ENCODE results near the gene ZNF346. TPM values are rescaled to one million over a fixed set of nuclear protein-coding genes. Genes with fewer than 3 reads are reported as not detected.
A peak's percentile ranks its signal among the peaks of the same experiment; 100 is the strongest.
"Not testable (repeated sequence)": the region's sequence is repeated elsewhere in the genome, so short reads cannot be mapped to it uniquely, and the experiment has no call there.

The ZNF346 gene
- total RNA-seq: 10 to 100 TPM in 4 of 6 donors, 1 to 10 TPM in 2; 9.3 to 31.4 (median 16.8) TPM

DNA sequence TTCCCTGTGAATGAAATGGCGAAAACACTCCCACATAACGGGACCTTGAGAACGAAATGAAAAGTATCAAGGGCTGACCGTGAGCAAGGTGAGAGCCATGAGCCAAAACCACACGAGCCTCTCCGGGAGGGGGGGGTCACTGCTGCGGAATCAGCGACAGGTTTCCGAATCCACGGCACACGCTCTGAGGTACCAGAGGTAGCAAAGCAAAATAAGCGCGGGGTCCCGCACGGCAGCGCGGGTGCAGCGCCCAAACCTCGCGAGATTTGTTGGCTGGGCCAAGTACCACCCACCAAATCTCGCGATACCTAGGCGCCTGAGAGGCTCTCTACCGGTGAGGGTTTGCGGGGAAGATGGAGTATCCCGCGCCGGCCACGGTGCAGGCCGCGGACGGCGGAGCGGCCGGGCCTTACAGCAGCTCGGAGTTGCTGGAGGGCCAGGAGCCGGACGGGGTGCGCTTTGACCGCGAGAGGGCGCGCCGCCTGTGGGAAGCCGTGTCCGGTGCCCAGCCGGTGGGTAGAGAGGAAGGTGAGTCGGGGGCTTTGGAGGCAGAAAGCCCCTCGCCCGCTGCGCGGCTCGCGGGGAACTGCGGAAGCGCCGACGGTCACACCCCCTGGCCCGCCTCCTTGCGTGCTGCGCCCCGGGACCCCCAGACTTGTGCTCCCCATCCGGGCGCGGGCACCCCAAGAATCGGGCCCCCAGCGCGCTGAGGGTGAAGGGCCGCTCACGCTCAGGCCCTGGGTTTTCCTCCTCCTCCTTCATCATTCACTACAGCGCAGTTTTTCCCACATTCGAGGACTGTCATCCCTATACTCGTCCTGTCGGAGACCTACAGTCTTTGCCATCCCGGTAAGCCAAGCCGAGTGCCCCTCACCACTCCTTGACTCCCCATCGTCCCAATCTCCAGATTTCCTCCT lies at the start of gene ZNF346:
Gene ZNF346 (plus strand): TSS at position 311 of the 917 bp plus-strand sequence. CDS start 43 bp downstream, at position 354.
- ATAC-seq (ENCODE audit: low FRiP score in 2 of 2) (peak; percentile 91 to 97), DNase-seq (peak; percentile 92 to 94)
- H3K36me3 ChIP-seq: no peaks in the 10 kb centered on the region
- 0 to 1% methylated on average over 32 to 57 of the region's 77 CpGs for WGBS, 2 donors
- TF ChIP-seq EP300 (IDR thresholded peaks at IDR 0.05) (no peak), POLR2AphosphoS5 (IDR thresholded peaks at IDR 0.05) (peak in 1 of 2 donors; percentile 41), POLR2A (IDR thresholded peaks at IDR 0.05) (peak in 3 of 4 donors; percentile 44 to 68 (median 48))
- TF ChIP-seq, protein P1, sequence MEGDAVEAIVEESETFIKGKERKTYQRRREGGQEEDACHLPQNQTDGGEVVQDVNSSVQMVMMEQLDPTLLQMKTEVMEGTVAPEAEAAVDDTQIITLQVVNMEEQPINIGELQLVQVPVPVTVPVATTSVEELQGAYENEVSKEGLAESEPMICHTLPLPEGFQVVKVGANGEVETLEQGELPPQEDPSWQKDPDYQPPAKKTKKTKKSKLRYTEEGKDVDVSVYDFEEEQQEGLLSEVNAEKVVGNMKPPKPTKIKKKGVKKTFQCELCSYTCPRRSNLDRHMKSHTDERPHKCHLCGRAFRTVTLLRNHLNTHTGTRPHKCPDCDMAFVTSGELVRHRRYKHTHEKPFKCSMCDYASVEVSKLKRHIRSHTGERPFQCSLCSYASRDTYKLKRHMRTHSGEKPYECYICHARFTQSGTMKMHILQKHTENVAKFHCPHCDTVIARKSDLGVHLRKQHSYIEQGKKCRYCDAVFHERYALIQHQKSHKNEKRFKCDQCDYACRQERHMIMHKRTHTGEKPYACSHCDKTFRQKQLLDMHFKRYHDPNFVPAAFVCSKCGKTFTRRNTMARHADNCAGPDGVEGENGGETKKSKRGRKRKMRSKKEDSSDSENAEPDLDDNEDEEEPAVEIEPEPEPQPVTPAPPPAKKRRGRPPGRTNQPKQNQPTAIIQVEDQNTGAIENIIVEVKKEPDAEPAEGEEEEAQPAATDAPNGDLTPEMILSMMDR (IDR thresholded peaks at IDR 0.05): peak; percentile 34 to 80 (median 68)
- no peaks in the 10 kb centered on the region for H3K27me3 ChIP-seq
- H3K4me1 ChIP-seq: peaks cover 12 to 22% (median 14%) of the 10 kb centered on the region in 4 donors
- no peaks in the 10 kb centered on the region for H3K9me3 ChIP-seq
- H3K27ac ChIP-seq: peak within 1 kb of the TSS; percentile 81 to 93 (median 88)
- peak within 1 kb of the TSS; percentile 85 to 95 (median 92) for H3K4me3 ChIP-seq

GRCh38 chr5:176979669-176980068 lies 42.8 kb upstream of the ZNF346 start:
- Histone ChIP-seq H3K9me3 (no peaks in the 10 kb centered on the region), H3K4me3 (no peak overlapping the region), H3K4me1 (no peaks in the 10 kb centered on the region), H3K36me3 (peaks cover 5 to 46% (median 25%) of the 10 kb centered on the region in 4 donors), H3K27me3 (no peaks in the 10 kb centered on the region), H3K27ac (no peak overlapping the region)
- ATAC-seq (ENCODE audit: low FRiP score in 2 of 2): no peak
- no peak for DNase-seq
- WGBS, 2 donors: 79 to 88% methylated on average over 3 of the region's 3 CpGs
- no peak for TF ChIP-seq POLR2A (IDR thresholded peaks at IDR 0.05)
- no peak for TF ChIP-seq EP300 (IDR thresholded peaks at IDR 0.05)
- no peak for TF ChIP-seq POLR2AphosphoS5 (IDR thresholded peaks at IDR 0.05)
- TF ChIP-seq, protein P1 (IDR thresholded peaks at IDR 0.05): no peak

DNA sequence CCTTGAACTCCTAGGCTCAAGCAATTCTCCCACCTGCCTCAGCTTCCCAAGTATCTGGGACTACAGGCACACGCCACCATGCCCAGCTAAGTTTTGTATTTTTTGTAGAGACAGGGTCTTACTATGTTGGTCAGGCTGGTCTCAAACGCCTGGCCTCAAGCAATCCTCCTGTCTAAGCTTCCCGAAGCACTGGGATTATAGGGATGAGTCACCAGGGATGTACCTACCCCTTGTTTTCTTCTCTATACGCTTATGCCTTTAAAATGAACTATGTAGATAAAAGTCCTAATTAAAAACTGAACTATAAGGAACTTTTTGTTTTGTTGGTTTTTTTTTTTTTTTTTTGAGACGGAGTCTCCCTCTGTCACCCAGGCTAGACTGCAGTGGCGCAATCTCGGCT lies 41.7 kb upstream of the ZNF346 start:
- 93 to 94% methylated on average over 7 of the region's 7 CpGs for WGBS, 2 donors
- no peak for ATAC-seq (ENCODE audit: low FRiP score in 2 of 2)
- no peak overlapping the region for H3K4me3 ChIP-seq
- H3K36me3 ChIP-seq: peaks cover 5 to 42% (median 23%) of the 10 kb centered on the region in 4 donors
- TF ChIP-seq EP300 (IDR thresholded peaks at IDR 0.05) (no peak), POLR2A (IDR thresholded peaks at IDR 0.05) (no peak), POLR2AphosphoS5 (IDR thresholded peaks at IDR 0.05) (no peak)
- TF ChIP-seq, protein P1 (IDR thresholded peaks at IDR 0.05): no peak
- H3K27ac ChIP-seq: no peak overlapping the region
- no peak for DNase-seq
- no peaks in the 10 kb centered on the region for H3K27me3 ChIP-seq
- peaks cover 3 to 5% (median 4%) of the 10 kb centered on the region in 4 donors for H3K4me1 ChIP-seq
- H3K9me3 ChIP-seq: no peaks in the 10 kb centered on the region

GRCh38 chr5:176983112-176983511 lies 39.4 kb upstream of the ZNF346 start:
- DNase-seq: peak in 1 of 2 donors; percentile 41
- not testable (repeated sequence) for H3K4me3 ChIP-seq; H3K9me3 ChIP-seq; H3K27ac ChIP-seq; ATAC-seq (ENCODE audit: low FRiP score in 2 of 2); H3K4me1 ChIP-seq; H3K27me3 ChIP-seq
- WGBS, 2 donors: 87 to 94% methylated on average over 6 to 13 of the region's 13 CpGs
- H3K36me3 ChIP-seq: peaks cover 5 to 38% (median 21%) of the 10 kb centered on the region in 4 donors

GRCh38 chr5:176983593-176983992 lies 38.9 kb upstream of the ZNF346 start:
- not testable (repeated sequence) for H3K9me3 ChIP-seq; H3K27me3 ChIP-seq; ATAC-seq (ENCODE audit: low FRiP score in 2 of 2); H3K4me1 ChIP-seq; H3K27ac ChIP-seq; H3K4me3 ChIP-seq
- WGBS, 2 donors: 96% methylated on average over 13 of the region's 21 CpGs; no CpG with 5 or more reads in 1 of the 2 donors
- peak in 1 of 2 donors; percentile 69 for DNase-seq
- H3K36me3 ChIP-seq: peaks cover 5 to 38% (median 21%) of the 10 kb centered on the region in 4 donors

- not testable (repeated sequence) for H3K4me1 ChIP-seq; H3K4me3 ChIP-seq; H3K27ac ChIP-seq; ATAC-seq (ENCODE audit: low FRiP score in 2 of 2); H3K9me3 ChIP-seq; H3K27me3 ChIP-seq
- peak in 1 of 2 donors; percentile 60 for DNase-seq
- H3K36me3 ChIP-seq: peaks cover 5 to 34% (median 19%) of the 10 kb centered on the region in 4 donors
- WGBS, 2 donors: 95 to 99% methylated on average over 8 to 22 of the region's 28 CpGs
These were observed 38.3 kb upstream of the ZNF346 start for GRCh38 chr5:176984176-176984575.

All from upper lobe of left lung (tissue), 6 donors.